Measurements from ENCODE around the gene CENATAC. TPM values are rescaled to one million over a fixed set of nuclear protein-coding genes. Genes with fewer than 3 reads are reported as not detected.

Gene CENATAC
- total RNA-seq, 2 experiments from 2014 or later: 34.6 to 35.0 TPM

Other genes with a start within 250 kb of the CENATAC start
- 100 to 1,000 TPM; 154 to 155 TPM for gene DDX6, start 207.0 kb upstream of the CENATAC start, total RNA-seq
- under 1 TPM; 0.83 to 0.86 TPM for gene CXCR5, start 114.2 kb upstream of the CENATAC start, total RNA-seq
- gene BCL9L, start 72.2 kb upstream of the CENATAC start, total RNA-seq: 10 to 100 TPM; 56.8 to 62.5 TPM
- not detected for gene UPK2, start 41.8 kb upstream of the CENATAC start, total RNA-seq
- not detected for gene FOXR1, start 26.4 kb upstream of the CENATAC start, total RNA-seq
- 1,000 to 10,000 TPM; 1,257 to 1,287 TPM for gene RPS25, start 20.2 kb downstream of the CENATAC start, total RNA-seq
- gene TRAPPC4, start 20.6 kb downstream of the CENATAC start, total RNA-seq: 10 to 100 TPM; 67.0 to 71.1 TPM
- 10 to 100 TPM; 31.6 to 33.9 TPM for gene SLC37A4, start 32.7 kb downstream of the CENATAC start, total RNA-seq
- gene HYOU1, start 59.1 kb downstream of the CENATAC start, total RNA-seq: 100 to 1,000 TPM; 123 to 125 TPM
- gene VPS11, start 69.7 kb downstream of the CENATAC start, total RNA-seq: 10 to 100 TPM; 30.6 to 36.1 TPM
- gene HMBS, start 86.7 kb downstream of the CENATAC start, total RNA-seq: 10 to 100 TPM; 17.3 to 18.8 TPM
- gene DPAGT1, start 103.7 kb downstream of the CENATAC start, total RNA-seq: 10 to 100 TPM; 57.3 to 58.4 TPM
- 10 to 100 TPM; 28.5 to 29.2 TPM for gene C2CD2L, start 109.2 kb downstream of the CENATAC start, total RNA-seq
- 10 to 100 TPM; 36.6 to 36.7 TPM for gene HINFP, start 123.4 kb downstream of the CENATAC start, total RNA-seq
- gene ABCG4, start 150.9 kb downstream of the CENATAC start, total RNA-seq: not detected
- gene NLRX1, start 170.6 kb downstream of the CENATAC start, total RNA-seq: 10 to 100 TPM; 19.2 to 21.9 TPM
- under 1 TPM; 0.33 to 0.35 TPM for gene NHERF4, start 187.3 kb downstream of the CENATAC start, total RNA-seq
- gene CBL, start 208.2 kb downstream of the CENATAC start, total RNA-seq: 10 to 100 TPM; 45.0 to 47.0 TPM

Data from activated CD4-positive, alpha-beta memory T cell treated with anti-CD3 and anti-CD28 coated beads, Interleukin-2, amount 10 ng/mL, durations not matched to agents 7 days and 5 days (primary cell).